Hepatocyte (in vitro differentiated cells): ENCODE data around the gene KCND2. TPM values are rescaled to one million over a fixed set of nuclear protein-coding genes. Genes with fewer than 3 reads are reported as not detected.

Experiments used
- DNase-seq: peaks from one replicate; pipeline ENCODE4 v3.0.0-alpha.2; 2016; ENCODE audit warnings: low spot score
- H2AFZ ChIP-seq: fragments of 200-600 bp; sonication (generic); 2 replicates; pipeline ENCODE4 v1.6.0; 2016; ENCODE audit warnings: antibody characterized with exemption, mild to moderate bottlenecking
- H3K27ac ChIP-seq: fragments of 200-600 bp; sonication (generic); 2 replicates; pipeline ENCODE4 v1.5.1; 2016; ENCODE audit warnings: mild to moderate bottlenecking
- H3K27me3 ChIP-seq: fragments of 200-600 bp; sonication (generic); 2 replicates; pipeline ENCODE4 v1.6.1; 2016
- H3K36me3 ChIP-seq: fragments of 200-600 bp; sonication (generic); replicated peaks from 2 replicates; pipeline ENCODE4 v1.5.1; 2016; ENCODE audit warnings: low read depth; ENCODE audit not compliant: insufficient read depth
- H3K4me1 ChIP-seq: fragments of 200-600 bp; sonication (generic); 2 replicates; pipeline ENCODE4 v1.5.1; 2016; ENCODE audit warnings: mild to moderate bottlenecking, moderate library complexity; ENCODE audit not compliant: insufficient read depth
- H3K4me2 ChIP-seq: fragments of 200-600 bp; sonication (generic); 2 replicates; pipeline ENCODE4 v1.6.0; 2016
- H3K4me3 ChIP-seq: fragments of 200-600 bp; sonication (generic); 2 replicates; pipeline ENCODE4 v1.5.1; 2016; ENCODE audit warnings: mild to moderate bottlenecking
- H3K79me2 ChIP-seq: fragments of 200-600 bp; sonication (generic); 2 replicates; pipeline ENCODE4 v1.6.0; 2017; ENCODE audit warnings: mild to moderate bottlenecking
- H3K9me2 ChIP-seq: fragments of 200-600 bp; sonication (generic); replicated peaks from 2 replicates; pipeline ENCODE4 v1.6.0; 2017; ENCODE audit warnings: mild to moderate bottlenecking; ENCODE audit not compliant: insufficient read depth
- H3K9me3 ChIP-seq: fragments of 200-600 bp; sonication (generic); 2 replicates; pipeline ENCODE4 v1.5.1; 2016; ENCODE audit warnings: low read depth, mild to moderate bottlenecking
- H4K20me1 ChIP-seq: fragments of 200-600 bp; sonication (generic); 2 replicates; pipeline ENCODE4 v1.6.0; 2016; ENCODE audit warnings: mild to moderate bottlenecking; ENCODE audit not compliant: insufficient read depth, poor library complexity, severe bottlenecking
- EZH2 ChIP-seq: fragments of 200-600 bp; sonication (generic); IDR thresholded peaks from 2 replicates; pipeline ENCODE4 v1.6.1; 2016; ENCODE audit warnings: antibody characterized with exemption, mild to moderate bottlenecking, borderline replicate concordance
- EZH2phosphoT487 ChIP-seq: fragments of 200-600 bp; sonication (generic); IDR thresholded peaks from one replicate; pipeline ENCODE4 v1.6.1; 2018; ENCODE audit warnings: antibody characterized with exemption, mild to moderate bottlenecking, low read depth, moderate library complexity; ENCODE audit not compliant: unreplicated experiment, severe bottlenecking
- WGBS: methylation state at CpG from one replicate; pipeline ENCODE4 v1.1.6; 2016; ENCODE audit warnings: low lambda C conversion rate; ENCODE audit errors: missing lambda C conversion rate; 5-methylcytosine and 5-hydroxymethylcytosine counted together
- polyA plus RNA-seq: library from polyadenylated mRNA; unstranded; fragments of >200 nt; fragmentation: Nextera tagmentation; extraction: Ambion mirVana; gene quantifications from 2 replicates; pipeline ENCODE4 v1.2.1, GENCODE V29; 2016
- total RNA-seq: library from RNA; depleted of rRNA; stranded (reverse); fragments of >200 nt; gene quantifications from 2 replicates; pipeline ENCODE4 v1.2.3, GENCODE V29; 2014
- TF ChIP-seq, protein P1 (sequence below): fragments of 200-600 bp; sonication (generic); IDR thresholded peaks from 2 replicates; pipeline ENCODE4 v1.5.1; 2016; ENCODE audit warnings: antibody characterized with exemption, mild to moderate bottlenecking; ENCODE audit not compliant: poor library complexity

KCND2 gene
- total and polyA plus RNA-seq, 2 experiments from 2014 or later: 0.58 to 3.6 TPM

DNA sequence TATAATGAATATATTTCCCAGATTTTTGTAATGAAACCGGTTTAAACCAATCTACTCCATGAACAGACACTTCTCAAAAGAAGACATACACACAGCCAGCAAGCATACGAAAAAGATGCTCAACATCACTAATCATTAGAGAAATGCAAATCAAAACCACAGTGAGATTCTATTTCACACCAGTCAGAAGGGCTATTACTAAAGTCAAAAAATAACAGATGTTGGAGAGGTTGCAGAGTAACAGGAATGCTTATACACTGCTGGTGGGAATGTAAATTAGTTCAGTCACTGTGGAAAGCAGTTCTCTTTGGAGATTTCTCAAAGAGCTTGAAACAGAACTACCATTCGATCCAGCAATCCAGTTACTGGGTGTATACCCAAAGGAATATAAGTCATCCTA is 344.3 kb downstream of the KCND2 start:
- H3K9me2 ChIP-seq: no peaks in the 10 kb centered on the region
- 84% methylated on average over 3 of the region's 3 CpGs for WGBS
- H2AFZ ChIP-seq: no peak overlapping the region
- DNase-seq: no peak
- no peaks in the 10 kb centered on the region for H3K27me3 ChIP-seq
- no peaks in the 10 kb centered on the region for H3K9me3 ChIP-seq
- no peak for TF ChIP-seq EZH2
- no peak for TF ChIP-seq EZH2phosphoT487
- TF ChIP-seq, protein P1, sequence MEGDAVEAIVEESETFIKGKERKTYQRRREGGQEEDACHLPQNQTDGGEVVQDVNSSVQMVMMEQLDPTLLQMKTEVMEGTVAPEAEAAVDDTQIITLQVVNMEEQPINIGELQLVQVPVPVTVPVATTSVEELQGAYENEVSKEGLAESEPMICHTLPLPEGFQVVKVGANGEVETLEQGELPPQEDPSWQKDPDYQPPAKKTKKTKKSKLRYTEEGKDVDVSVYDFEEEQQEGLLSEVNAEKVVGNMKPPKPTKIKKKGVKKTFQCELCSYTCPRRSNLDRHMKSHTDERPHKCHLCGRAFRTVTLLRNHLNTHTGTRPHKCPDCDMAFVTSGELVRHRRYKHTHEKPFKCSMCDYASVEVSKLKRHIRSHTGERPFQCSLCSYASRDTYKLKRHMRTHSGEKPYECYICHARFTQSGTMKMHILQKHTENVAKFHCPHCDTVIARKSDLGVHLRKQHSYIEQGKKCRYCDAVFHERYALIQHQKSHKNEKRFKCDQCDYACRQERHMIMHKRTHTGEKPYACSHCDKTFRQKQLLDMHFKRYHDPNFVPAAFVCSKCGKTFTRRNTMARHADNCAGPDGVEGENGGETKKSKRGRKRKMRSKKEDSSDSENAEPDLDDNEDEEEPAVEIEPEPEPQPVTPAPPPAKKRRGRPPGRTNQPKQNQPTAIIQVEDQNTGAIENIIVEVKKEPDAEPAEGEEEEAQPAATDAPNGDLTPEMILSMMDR: no peak
- H3K4me3 ChIP-seq: no peak overlapping the region
- no peak overlapping the region for H3K4me2 ChIP-seq
- no peaks in the 10 kb centered on the region for H3K4me1 ChIP-seq
- no peaks in the 10 kb centered on the region for H3K36me3 ChIP-seq
- H4K20me1 ChIP-seq: no peaks in the 10 kb centered on the region
- H3K79me2 ChIP-seq: no peaks in the 10 kb centered on the region
- H3K27ac ChIP-seq: no peak overlapping the region

DNA sequence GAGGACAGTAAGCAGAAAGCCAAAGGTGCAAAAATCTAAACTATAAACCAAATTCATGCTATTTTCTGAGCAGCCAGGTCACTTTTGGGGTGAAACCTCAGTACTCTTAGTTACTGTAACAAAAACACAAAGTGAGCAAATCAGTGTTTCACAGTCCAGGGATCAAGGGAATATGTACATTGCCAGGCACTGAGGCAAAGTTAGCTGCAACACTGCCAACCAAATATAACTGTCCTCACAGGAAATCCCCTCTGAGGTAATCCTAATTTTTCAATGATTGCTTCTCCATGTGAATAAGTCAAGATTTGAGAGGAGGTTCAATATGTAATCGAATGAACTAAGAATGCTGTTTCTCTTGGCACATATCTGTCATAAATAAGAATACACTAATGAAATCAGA is 355.3 kb downstream of the KCND2 start:
- no peak for DNase-seq
- WGBS: 88% methylated on average over 1 of the region's 1 CpG
- Histone ChIP-seq H3K27ac (no peak overlapping the region), H3K79me2 (no peaks in the 10 kb centered on the region), H3K4me1 (no peaks in the 10 kb centered on the region), H3K4me2 (no peak overlapping the region), H3K9me2 (no peaks in the 10 kb centered on the region), H3K9me3 (no peaks in the 10 kb centered on the region), H3K36me3 (no peaks in the 10 kb centered on the region), H3K4me3 (no peak overlapping the region), H3K27me3 (no peaks in the 10 kb centered on the region), H4K20me1 (no peaks in the 10 kb centered on the region), H2AFZ (no peak overlapping the region)
- TF ChIP-seq EZH2phosphoT487: no peak
- TF ChIP-seq, protein P1: no peak
- TF ChIP-seq EZH2: no peak

- H3K79me2 ChIP-seq: no peaks in the 10 kb centered on the region
- DNase-seq: no peak
- H3K27me3 ChIP-seq: no peaks in the 10 kb centered on the region
- H3K9me3 ChIP-seq: no peaks in the 10 kb centered on the region
- TF ChIP-seq, protein P1: no peak
- TF ChIP-seq EZH2phosphoT487 (no peak), EZH2 (no peak)
- H4K20me1 ChIP-seq: no peaks in the 10 kb centered on the region
- no peak overlapping the region for H3K27ac ChIP-seq
- no peaks in the 10 kb centered on the region for H3K36me3 ChIP-seq
- no peak overlapping the region for H2AFZ ChIP-seq
- no peak overlapping the region for H3K4me3 ChIP-seq
- H3K4me2 ChIP-seq: no peak overlapping the region
- H3K4me1 ChIP-seq: no peaks in the 10 kb centered on the region
- no peaks in the 10 kb centered on the region for H3K9me2 ChIP-seq
Measured at GRCh38 chr7:120639884-120640283, 366.9 kb downstream of the KCND2 start.

DNA sequence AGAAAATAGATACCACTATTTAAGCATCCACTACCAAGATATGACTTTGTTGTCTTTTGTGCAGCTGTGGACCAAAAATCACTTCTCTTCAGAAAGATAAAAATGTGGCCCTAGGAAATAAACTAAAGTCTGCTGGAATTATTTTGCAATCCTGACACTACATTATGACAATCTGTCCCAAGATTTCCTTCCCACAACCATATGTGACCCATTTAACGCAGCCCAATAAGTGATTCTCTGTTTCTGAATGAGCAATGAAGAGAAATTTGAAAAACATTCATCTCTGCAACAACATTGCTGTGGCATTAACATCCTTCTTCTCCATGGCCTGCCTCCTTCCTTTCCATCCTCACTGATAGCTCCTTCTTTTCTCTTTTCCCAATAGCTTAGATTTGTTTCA is 373.0 kb downstream of the KCND2 start:
- no peak for DNase-seq
- WGBS: 89% methylated on average over 1 of the region's 1 CpG

More for the DNA sequence above, 373.0 kb downstream of the KCND2 start:
- H3K9me3 ChIP-seq: no peaks in the 10 kb centered on the region
- H3K27ac ChIP-seq: no peak overlapping the region
- H3K4me3 ChIP-seq: no peak overlapping the region
- no peaks in the 10 kb centered on the region for H3K79me2 ChIP-seq
- H3K4me1 ChIP-seq: no peaks in the 10 kb centered on the region
- no peak overlapping the region for H3K4me2 ChIP-seq
- TF ChIP-seq, protein P1: no peak
- TF ChIP-seq EZH2phosphoT487: no peak
- no peak for TF ChIP-seq EZH2
- no peaks in the 10 kb centered on the region for H4K20me1 ChIP-seq
- no peaks in the 10 kb centered on the region for H3K27me3 ChIP-seq
- no peaks in the 10 kb centered on the region for H3K9me2 ChIP-seq
- no peak overlapping the region for H2AFZ ChIP-seq
- no peaks in the 10 kb centered on the region for H3K36me3 ChIP-seq
